Subcutaneous adipose tissue (tissue), 4 donors: ENCODE data around the gene ING3. TPM values are rescaled to one million over a fixed set of nuclear protein-coding genes. Genes with fewer than 3 reads are reported as not detected.

Source experiments
- CTCF ChIP-seq: fragments of 450-650 bp; IDR thresholded peaks from one replicate; pipeline ENCODE4 v1.5.1; 2016; ENCODE audit warnings: low read depth, mild to moderate bottlenecking, control low read depth, antibody characterized with exemption, moderate library complexity
- total RNA-seq, 4 donors: library from RNA; depleted of rRNA; stranded (reverse); fragments of >200 nt; gene quantifications; one replicate each; pipeline ENCODE4 v1.1.0, GENCODE V29; 2016

The ING3 gene
- total RNA-seq, 4 donors from 2014 or later, result 17.8 to 24.8 (median 18.2) TPM

- no peak for TF ChIP-seq CTCF
Measured at GRCh38 chr7:120964088-120964487, 13.5 kb downstream of the ING3 start.

- no peak for TF ChIP-seq CTCF
Measured at GRCh38 chr7:120966961-120967360, 16.4 kb downstream of the ING3 start.

GRCh38 chr7:120973849-120974248 is 23.3 kb downstream of the ING3 start:
- no peak for TF ChIP-seq CTCF

GRCh38 chr7:120979765-120980499 is 29.4 kb downstream of the ING3 start:
- TF ChIP-seq CTCF, result no peak

- no peak for TF ChIP-seq CTCF
Measured at GRCh38 chr7:120981117-120981516, 30.5 kb downstream of the ING3 start.

GRCh38 chr7:120981888-120982615 is 31.5 kb downstream of the ING3 start:
- TF ChIP-seq CTCF, result no peak

- TF ChIP-seq CTCF, result no peak
Measured at GRCh38 chr7:120984406-120984805, 33.8 kb downstream of the ING3 start.
